Caco-2 (cell line): Measurements from ENCODE around the gene RECK. TPM values are rescaled to one million over a fixed set of nuclear protein-coding genes. Genes with fewer than 3 reads are reported as not detected.

Experiments used
- BruUV-seq: library from RNA; stranded (reverse); fragments of 400-500 nt; replicated peaks from 2 replicates; lab custom pipeline; 2021; lab: Mats Ljungman, UMichigan
- CTCF ChIA-PET: fragments of 300-600 bp; sonication (Branson Sonifier 250); formaldehyde crosslinking; loops from one replicate; lab custom pipeline; 2022; ENCODE audit warnings: antibody characterized with exemption; lab: Charles Lee
- POLR2A ChIA-PET: fragments of 300-600 bp; sonication (Branson Sonifier 250); formaldehyde crosslinking; loops from one replicate; lab custom pipeline; 2022; ENCODE audit warnings: antibody characterized with exemption; lab: Charles Lee
- DNase-seq, 2 experiments: peaks; one replicate each; pipeline versions ENCODE4 v3.0.0 to v3.0.0-alpha.2; 2020 to 2022
- H3K27me3 ChIP-seq: replicated peaks from 2 replicates; pipeline ENCODE4 v1.6.0; 2011; ENCODE audit warnings: low read length; ENCODE audit not compliant: control insufficient read depth, insufficient read depth
- H3K36me3 ChIP-seq: 2 replicates; pipeline ENCODE4 v1.5.1; 2011; ENCODE audit warnings: low read length; ENCODE audit not compliant: control insufficient read depth, insufficient read depth
- H3K4me1 ChIP-seq: fragments of 250-450 bp; sonication (Bioruptor Pico); 2 replicates; pipeline ENCODE4 v1.5.1; 2020; ENCODE audit warnings: mild to moderate bottlenecking
- H3K4me3 ChIP-seq: 2 replicates; pipeline ENCODE4 v1.5.1; 2011; ENCODE audit warnings: low read depth, mild to moderate bottlenecking, control low read depth, low read length
- H3K9me3 ChIP-seq: fragments of 250-450 bp; sonication (Bioruptor Pico); 2 replicates; pipeline ENCODE4 v1.5.1; 2020; ENCODE audit warnings: mild to moderate bottlenecking, moderate library complexity
- H3K27ac Mint-ChIP-seq: one replicate; pipeline ENCODE4 v1.8.0; 2022; ENCODE audit warnings: mixed read lengths; ENCODE audit not compliant: unreplicated experiment
- H3K27me3 Mint-ChIP-seq: one replicate; pipeline ENCODE4 v1.8.0; 2022; ENCODE audit warnings: mixed read lengths; ENCODE audit not compliant: insufficient read depth, unreplicated experiment
- H3K36me3 Mint-ChIP-seq: one replicate; pipeline ENCODE4 v1.8.0; 2022; ENCODE audit warnings: mild to moderate bottlenecking, mixed read lengths; ENCODE audit not compliant: insufficient read depth, unreplicated experiment
- H3K4me1 Mint-ChIP-seq: one replicate; pipeline ENCODE4 v1.8.0; 2022; ENCODE audit warnings: low read depth, mixed read lengths; ENCODE audit not compliant: unreplicated experiment
- H3K4me3 Mint-ChIP-seq: one replicate; pipeline ENCODE4 v1.8.0; 2022; ENCODE audit warnings: mild to moderate bottlenecking, moderate library complexity, mixed read lengths; ENCODE audit not compliant: unreplicated experiment
- H3K9me3 Mint-ChIP-seq: one replicate; pipeline ENCODE4 v1.8.0; 2022; ENCODE audit warnings: mixed read lengths; ENCODE audit not compliant: unreplicated experiment
- intact Hi-C: fragments of 100-400 bp; cut with micrococcal nuclease; formaldehyde crosslinking; loops from one replicate; pipeline ENCODE4 v1.10.0; 2022; ENCODE audit not compliant: unreplicated experiment
- total RNA-seq: library from RNA; stranded (reverse); gene quantifications from 2 replicates; pipeline ENCODE4 v1.2.3, GENCODE V29; 2022
- TF ChIP-seq, protein P1 (sequence below), 2 experiments: fragments of 200-600 bp in 1 of 2; IDR thresholded peaks; 1 replicate in 1 of 2; 2 replicates in 1 of 2; pipeline versions ENCODE4 v1.5.1 to v1.8.0; 2011 to 2022; ENCODE audit warnings: antibody characterized with exemption in 1 of 2, control low read depth in 1 of 2, inconsistent platforms in 1 of 2, low read depth in 1 of 2, low read length in 1 of 2, mild to moderate bottlenecking in 1 of 2, moderate library complexity in 1 of 2; ENCODE audit not compliant: insufficient read depth in 1 of 2, severe bottlenecking in 1 of 2, unreplicated experiment in 1 of 2

RECK gene
- total RNA-seq, 1 experiment from 2014 or later, result 1.8 TPM

DNA sequence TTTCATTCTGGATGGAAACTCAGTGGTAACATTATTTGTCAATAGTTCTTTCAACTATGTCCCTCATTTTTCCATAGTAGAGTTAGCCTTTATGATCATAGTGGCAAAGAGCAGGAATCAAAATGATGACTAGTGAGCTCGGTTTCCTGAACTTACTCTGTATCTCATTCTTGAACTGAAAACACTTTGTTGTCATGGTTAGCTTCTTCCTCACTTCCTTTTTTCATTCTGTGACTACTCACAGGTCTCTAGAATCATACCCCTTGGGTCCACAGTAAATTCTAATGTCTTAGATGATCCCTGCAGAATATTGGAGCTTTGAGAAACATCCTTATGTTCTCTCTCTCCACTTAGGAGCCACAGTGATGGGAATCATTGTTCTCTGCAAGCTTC, 29.4 kb upstream of the RECK start:
- H3K27me3 Mint-ChIP-seq, result peaks cover 12% of the 10 kb centered on the region
- CTCF ChIA-PET, result interaction anchor here (0.6 to 2.7 kb wide), 5 partner anchors 16 to 183 kb away, joined by 3 to 15 read pairs (median 5); partner anchors contain the start of gene CLTA
- POLR2A ChIA-PET, result no interaction called here

DNA sequence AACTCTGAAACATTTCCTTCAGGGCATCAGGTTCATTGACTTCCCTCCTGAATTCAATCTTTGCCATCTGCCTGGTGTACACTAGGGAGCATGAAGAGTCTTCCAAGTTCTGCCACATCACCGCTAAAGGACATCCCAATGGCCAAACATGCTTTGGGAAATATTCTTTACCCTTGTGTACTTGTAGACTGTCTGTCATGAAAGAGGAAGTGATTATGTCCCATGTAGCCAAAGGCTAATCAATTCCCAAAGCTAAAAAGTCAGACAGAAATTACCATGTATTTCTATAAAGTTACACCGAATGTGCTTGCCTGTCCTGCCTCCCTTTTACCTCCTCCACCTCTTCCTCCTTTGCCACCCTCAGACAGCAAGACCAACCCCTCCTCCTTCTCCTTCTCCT, 28.9 kb upstream of the RECK start:
- ChIA-PET CTCF (interaction anchor here (0.6 to 2.7 kb wide), 4 partner anchors 16 to 159 kb away, joined by 3 to 15 read pairs (median 4); no protein-coding TSS in a partner anchor), POLR2A (no interaction called here)
- Histone ChIP-seq H3K9me3 (no peaks in the 10 kb centered on the region), H3K4me1 (peaks cover 21% of the 10 kb centered on the region), H3K36me3 (no peaks in the 10 kb centered on the region), H3K27me3 (no peaks in the 10 kb centered on the region; the same call in 1 of the 2 replicates), H3K4me3 (no peak overlapping the region)
- H3K4me3 Mint-ChIP-seq, result no peak overlapping the region
- no peaks in the 10 kb centered on the region for H3K9me3 Mint-ChIP-seq
- no TSS peak for BruUV-seq
- no peaks in the 10 kb centered on the region for H3K36me3 Mint-ChIP-seq
- H3K4me1 Mint-ChIP-seq, result peaks cover 18% of the 10 kb centered on the region
- DNase-seq, result no peak
- H3K27me3 Mint-ChIP-seq, result peaks cover 13% of the 10 kb centered on the region
- intact Hi-C loops, result loop anchor here (2.0 to 10.0 kb wide), 5 partner anchors 34 to 159 kb away; partner anchors contain the start of gene OR2S2
- TF ChIP-seq, protein P1, sequence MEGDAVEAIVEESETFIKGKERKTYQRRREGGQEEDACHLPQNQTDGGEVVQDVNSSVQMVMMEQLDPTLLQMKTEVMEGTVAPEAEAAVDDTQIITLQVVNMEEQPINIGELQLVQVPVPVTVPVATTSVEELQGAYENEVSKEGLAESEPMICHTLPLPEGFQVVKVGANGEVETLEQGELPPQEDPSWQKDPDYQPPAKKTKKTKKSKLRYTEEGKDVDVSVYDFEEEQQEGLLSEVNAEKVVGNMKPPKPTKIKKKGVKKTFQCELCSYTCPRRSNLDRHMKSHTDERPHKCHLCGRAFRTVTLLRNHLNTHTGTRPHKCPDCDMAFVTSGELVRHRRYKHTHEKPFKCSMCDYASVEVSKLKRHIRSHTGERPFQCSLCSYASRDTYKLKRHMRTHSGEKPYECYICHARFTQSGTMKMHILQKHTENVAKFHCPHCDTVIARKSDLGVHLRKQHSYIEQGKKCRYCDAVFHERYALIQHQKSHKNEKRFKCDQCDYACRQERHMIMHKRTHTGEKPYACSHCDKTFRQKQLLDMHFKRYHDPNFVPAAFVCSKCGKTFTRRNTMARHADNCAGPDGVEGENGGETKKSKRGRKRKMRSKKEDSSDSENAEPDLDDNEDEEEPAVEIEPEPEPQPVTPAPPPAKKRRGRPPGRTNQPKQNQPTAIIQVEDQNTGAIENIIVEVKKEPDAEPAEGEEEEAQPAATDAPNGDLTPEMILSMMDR (IDR thresholded peaks at IDR 0.05; ENCODE audit: insufficient read depth in 1 of 2, low read depth in 1 of 2, low read length in 1 of 2, severe bottlenecking in 1 of 2, unreplicated experiment in 1 of 2), result no peak
- H3K27ac Mint-ChIP-seq, result no peak overlapping the region

More for the DNA sequence above, 29.4 kb upstream of the RECK start:
- Histone ChIP-seq H3K36me3 (no peaks in the 10 kb centered on the region), H3K9me3 (no peaks in the 10 kb centered on the region), H3K4me3 (no peak overlapping the region), H3K4me1 (peaks cover 21% of the 10 kb centered on the region), H3K27me3 (no peaks in the 10 kb centered on the region; the same call in 1 of the 2 replicates)
- Mint-ChIP-seq H3K9me3 (no peaks in the 10 kb centered on the region), H3K4me1 (peaks cover 18% of the 10 kb centered on the region), H3K4me3 (no peak overlapping the region), H3K27ac (no peak overlapping the region), H3K36me3 (no peaks in the 10 kb centered on the region)
- TF ChIP-seq, protein P1 (IDR thresholded peaks at IDR 0.05; ENCODE audit: insufficient read depth in 1 of 2, low read depth in 1 of 2, low read length in 1 of 2, severe bottlenecking in 1 of 2, unreplicated experiment in 1 of 2), result no peak
- intact Hi-C loops, result loop anchor here (5.0 to 10.0 kb wide), 4 partner anchors 35 to 97 kb away; partner anchors contain the start of gene OR2S2
- no TSS peak for BruUV-seq
- DNase-seq, result no peak

DNA sequence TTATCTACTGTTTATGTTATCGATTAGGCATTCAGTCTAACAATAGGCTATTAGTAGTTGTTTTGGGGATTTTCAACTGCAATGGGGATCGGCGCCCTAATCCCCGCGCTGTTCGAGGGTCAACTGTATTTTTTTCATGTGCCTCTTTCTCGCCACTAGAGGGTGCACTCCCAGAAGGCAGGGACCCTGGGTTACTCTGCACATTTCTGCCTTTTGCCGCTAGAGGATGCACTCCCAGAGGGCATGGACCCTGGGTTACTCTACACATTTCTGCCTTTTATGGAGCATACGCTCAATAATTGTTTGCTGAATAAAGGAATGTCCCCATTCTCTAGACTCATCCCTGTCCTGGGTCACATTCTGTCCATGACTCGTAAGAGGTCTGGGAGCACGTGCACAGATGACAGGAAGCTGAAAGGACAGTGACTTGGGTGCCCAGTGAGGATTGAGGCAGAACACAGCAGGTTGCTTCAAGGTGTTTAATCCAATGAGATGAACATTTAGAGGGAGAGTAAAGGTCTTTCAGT, 27.9 kb upstream of the RECK start:
- H3K4me3 ChIP-seq, result no peak overlapping the region
- ChIA-PET CTCF (interaction anchor here (0.6 to 2.7 kb wide), 5 partner anchors 15 to 1495 kb away, joined by 3 to 15 read pairs (median 5); no protein-coding TSS in a partner anchor), POLR2A (no interaction called here)
- Mint-ChIP-seq H3K4me3 (no peak overlapping the region), H3K27me3 (peaks cover 13% of the 10 kb centered on the region), H3K9me3 (no peaks in the 10 kb centered on the region), H3K4me1 (peaks cover 18% of the 10 kb centered on the region), H3K27ac (no peak overlapping the region), H3K36me3 (no peaks in the 10 kb centered on the region)
- TF ChIP-seq, protein P1 (IDR thresholded peaks at IDR 0.05; ENCODE audit: insufficient read depth in 1 of 2, low read depth in 1 of 2, low read length in 1 of 2, severe bottlenecking in 1 of 2, unreplicated experiment in 1 of 2), result peak; percentile 96 to 98
- no peaks in the 10 kb centered on the region for H3K9me3 ChIP-seq
- intact Hi-C loops, result loop anchor here (1.0 to 10.0 kb wide), 6 partner anchors 14 to 158 kb away; partner anchors contain the start of gene OR2S2
- peaks cover 21% of the 10 kb centered on the region for H3K4me1 ChIP-seq
- no peaks in the 10 kb centered on the region for H3K36me3 ChIP-seq
- no TSS peak for BruUV-seq
- peak; percentile 70 to 73 for DNase-seq
- H3K27me3 ChIP-seq, result no peaks in the 10 kb centered on the region
